Keratinocyte (primary cell): ENCODE data around the gene CA5A. TPM values are rescaled to one million over a fixed set of nuclear protein-coding genes. Genes with fewer than 3 reads are reported as not detected.

ENCODE experiments used
- DNase-seq: peaks from one replicate; pipeline ENCODE4 v3.0.0-alpha.2; 2011; ENCODE audit warnings: low read depth, missing footprints, low spot score
- FAIRE-seq: peaks from 2 replicates; lab custom pipeline; 2011; peaks lifted over from hg19 to GRCh38; lab: Jason Lieb, UNC
- H2AFZ ChIP-seq: 2 replicates; pipeline ENCODE4 v1.6.0; 2012; ENCODE audit warnings: low read length, control low read depth, inconsistent platforms; ENCODE audit not compliant: control insufficient read depth
- H3K27ac ChIP-seq: 2 replicates; pipeline ENCODE4 v1.5.1; 2011; ENCODE audit warnings: low read length; ENCODE audit not compliant: control insufficient read depth, insufficient read depth
- H3K27me3 ChIP-seq: 3 replicates; pipeline ENCODE4 v1.6.0; 2011; ENCODE audit warnings: low read length; ENCODE audit not compliant: control insufficient read depth, insufficient read depth; ENCODE audit errors: extremely low read depth
- H3K36me3 ChIP-seq, 2 experiments: 2 replicates in 1 of 2; 3 replicates in 1 of 2; pipeline ENCODE4 v1.5.1; 2011; ENCODE audit warnings: low read length in 2 of 2, mild to moderate bottlenecking in 1 of 2; ENCODE audit not compliant: control insufficient read depth in 2 of 2, insufficient read depth in 2 of 2; ENCODE audit errors: extremely low read depth in 1 of 2
- H3K4me1 ChIP-seq: 3 replicates; pipeline ENCODE4 v1.5.1; 2011; ENCODE audit warnings: low read length; ENCODE audit not compliant: control insufficient read depth, insufficient read depth; ENCODE audit errors: extremely low read depth
- H3K4me2 ChIP-seq: 3 replicates; pipeline ENCODE4 v1.6.0; 2011; ENCODE audit warnings: low read depth, low read length; ENCODE audit not compliant: control insufficient read depth, insufficient read depth; ENCODE audit errors: extremely low read depth
- H3K4me3 ChIP-seq, 3 experiments: fragments of 200-600 bp in 1 of 3; sonication (generic) in 1 of 3; 2 replicates in 2 of 3; 3 replicates in 1 of 3; pipeline ENCODE4 v1.5.1; 2011 to 2016; ENCODE audit warnings: low read length in 3 of 3, mild to moderate bottlenecking in 3 of 3, control low read depth in 2 of 3, inconsistent platforms in 1 of 3, low read depth in 1 of 3, mixed read lengths in 1 of 3, mixed run types in 1 of 3, moderate library complexity in 1 of 3; ENCODE audit not compliant: control insufficient read depth in 2 of 3, insufficient read depth in 2 of 3; ENCODE audit errors: extremely low read depth in 1 of 3
- H3K79me2 ChIP-seq: 2 replicates; pipeline ENCODE4 v1.6.0; 2012; ENCODE audit warnings: low read length; ENCODE audit not compliant: control insufficient read depth, insufficient read depth
- H3K9ac ChIP-seq: 3 replicates; pipeline ENCODE4 v1.6.0; 2011; ENCODE audit warnings: low read length; ENCODE audit not compliant: control insufficient read depth, insufficient read depth; ENCODE audit errors: extremely low read depth
- H3K9me1 ChIP-seq: 3 replicates; pipeline ENCODE4 v1.6.0; 2011; ENCODE audit warnings: low read length; ENCODE audit not compliant: control insufficient read depth, insufficient read depth; ENCODE audit errors: extremely low read depth
- H3K9me3 ChIP-seq: 2 replicates; pipeline ENCODE4 v1.5.1; 2012; ENCODE audit warnings: low read depth, low read length; ENCODE audit not compliant: control insufficient read depth
- H4K20me1 ChIP-seq: 3 replicates; pipeline ENCODE4 v1.6.0; 2011; ENCODE audit warnings: low read length; ENCODE audit not compliant: control insufficient read depth, insufficient read depth; ENCODE audit errors: extremely low read depth
- CTCF ChIP-seq, 3 experiments: IDR thresholded peaks in 1 of 3; conservative IDR thresholded peaks in 1 of 3; optimal IDR thresholded peaks in 1 of 3; 2 replicates in 2 of 3; 3 replicates in 1 of 3; pipeline versions ENCODE3 to v1.5.1; 2011; ENCODE audit warnings: low read length in 3 of 3, mild to moderate bottlenecking in 3 of 3, moderate library complexity in 2 of 3, control low read depth in 1 of 3, inconsistent platforms in 1 of 3; ENCODE audit not compliant: insufficient read depth in 2 of 3; ENCODE audit errors: extremely low read depth in 1 of 3
- EZH2 ChIP-seq: IDR thresholded peaks from one replicate; pipeline ENCODE4 v1.6.1; 2012; ENCODE audit warnings: inconsistent platforms, mild to moderate bottlenecking, low read length, moderate library complexity
- dilution Hi-C: fragments of 300-500 bp; cut with MboI; formaldehyde crosslinking; loops from one replicate; pipeline ENCODE4 v1.7.0; 2020; ENCODE audit warnings: low sequenced_read_pairs; ENCODE audit not compliant: extremely low pct_ligation_motif_present
- polyA plus RNA-seq, 5 experiments: library from polyadenylated mRNA; depleted of rRNA in 3 of 5; stranded (reverse) in 3 of 5; stranded (forward) in 1 of 5; unstranded in 1 of 5; fragments of >200 nt; gene quantifications; 1 replicate in 1 of 5; 2 replicates in 3 of 5; 3 replicates in 1 of 5; pipeline versions ENCODE4 v1.2.1 to v1.2.3, GENCODE V29; 2011 to 2012; ENCODE audit warnings: missing spikeins in 2 of 5, low read depth in 1 of 5, low replicate concordance in 1 of 5

Gene CA5A
- polyA plus RNA-seq, 1 donor (not counting 4 experiments of a cell fraction or from before 2014, with no cell fraction given) = not detected

GRCh38 chr16:87970186-87970585 is 33.9 kb upstream of the CA5A start:
- Histone ChIP-seq H3K27me3 (no peaks in the 10 kb centered on the region), H3K4me2 (no peak overlapping the region), H3K4me1 (peaks cover 16% of the 10 kb centered on the region), H3K9me3 (peaks cover 10% of the 10 kb centered on the region), H2AFZ (no peak overlapping the region), H3K27ac (no peak overlapping the region), H3K9ac (no peak overlapping the region), H3K4me3 (no peak overlapping the region), H3K9me1 (no peaks in the 10 kb centered on the region), H3K36me3 (peaks cover 0 to 1% of the 10 kb centered on the region in 2 experiments), H3K79me2 (peaks cover 76% of the 10 kb centered on the region), H4K20me1 (no peaks in the 10 kb centered on the region)
- dilution Hi-C loops = no loop called here
- TF ChIP-seq EZH2 (no peak), CTCF (optimal IDR thresholded peaks at IDR 0.05 in 1 of 3, IDR thresholded peaks at IDR 0.05 in 1 of 3, conservative IDR thresholded peaks at IDR 0.05 in 1 of 3; ENCODE audit: extremely low read depth in 1 of 3, insufficient read depth in 2 of 3, low read length in 3 of 3) (no peak)
- DNase-seq (no peak), FAIRE-seq (no peak)

GRCh38 chr16:87968541-87968940 is 32.2 kb upstream of the CA5A start:
- no peak overlapping the region for H3K9ac ChIP-seq
- peaks cover 0 to 1% of the 10 kb centered on the region in 2 experiments for H3K36me3 ChIP-seq
- H2AFZ ChIP-seq = no peak overlapping the region
- no peak for DNase-seq
- FAIRE-seq = no peak
- peaks cover 16% of the 10 kb centered on the region for H3K4me1 ChIP-seq
- H3K27ac ChIP-seq = no peak overlapping the region
- dilution Hi-C loops = no loop called here
- no peak overlapping the region for H3K4me3 ChIP-seq
- H3K4me2 ChIP-seq = no peak overlapping the region
- peaks cover 78% of the 10 kb centered on the region for H3K79me2 ChIP-seq
- no peaks in the 10 kb centered on the region for H3K27me3 ChIP-seq
- H3K9me1 ChIP-seq = no peaks in the 10 kb centered on the region
- H3K9me3 ChIP-seq = peaks cover 10% of the 10 kb centered on the region
- no peaks in the 10 kb centered on the region for H4K20me1 ChIP-seq
- no peak for TF ChIP-seq CTCF (optimal IDR thresholded peaks at IDR 0.05 in 1 of 3, IDR thresholded peaks at IDR 0.05 in 1 of 3, conservative IDR thresholded peaks at IDR 0.05 in 1 of 3; ENCODE audit: extremely low read depth in 1 of 3, insufficient read depth in 2 of 3, low read length in 3 of 3)
- no peak for TF ChIP-seq EZH2
